ENCODE data around the gene FOXP1. TPM values are rescaled to one million over a fixed set of nuclear protein-coding genes. Genes with fewer than 3 reads are reported as not detected.
"Not testable (repeated sequence)": the region's sequence is repeated elsewhere in the genome, so short reads cannot be mapped to it uniquely, and the experiment has no call there.

Gene FOXP1
- polyA plus RNA-seq, 5 donors: 88.9 to 130 (median 123) TPM

- no peak for DNase-seq
Observed at GRCh38 chr3:71533588-71533987, 49.9 kb downstream of the FOXP1 start.

GRCh38 chr3:71532639-71533395 lies 50.7 kb downstream of the FOXP1 start:
- no peak for DNase-seq

- no peak for DNase-seq
Observed at GRCh38 chr3:71530903-71531530, 52.5 kb downstream of the FOXP1 start.

GRCh38 chr3:71528816-71529215 lies 54.7 kb downstream of the FOXP1 start:
- no peak for DNase-seq

GRCh38 chr3:71526448-71526847 lies 57.1 kb downstream of the FOXP1 start:
- DNase-seq: not testable (repeated sequence)

- no peak for DNase-seq
Observed at GRCh38 chr3:71525391-71525790, 58.1 kb downstream of the FOXP1 start.

GRCh38 chr3:71524672-71525071 lies 58.9 kb downstream of the FOXP1 start:
- no peak for DNase-seq

GRCh38 chr3:71523628-71524027 lies 59.9 kb downstream of the FOXP1 start:
- DNase-seq: no peak

GRCh38 chr3:71521940-71522876 lies 61.3 kb downstream of the FOXP1 start:
- no peak for DNase-seq

- no peak for DNase-seq
Observed at GRCh38 chr3:71521021-71521352, 62.5 kb downstream of the FOXP1 start.

- DNase-seq: no peak
Observed at GRCh38 chr3:71520161-71521020, 63.1 kb downstream of the FOXP1 start.

GRCh38 chr3:71518089-71518488 lies 65.4 kb downstream of the FOXP1 start:
- no peak for DNase-seq

- DNase-seq: no peak
Observed at GRCh38 chr3:71517271-71517791, 66.2 kb downstream of the FOXP1 start.

- DNase-seq: peak in 1 of 2 donors; percentile 16
Observed at GRCh38 chr3:71515636-71516365, 67.7 kb downstream of the FOXP1 start.

- DNase-seq: no peak
Observed at GRCh38 chr3:71514621-71515020, 68.9 kb downstream of the FOXP1 start.

GRCh38 chr3:71513515-71513914 lies 70.0 kb downstream of the FOXP1 start:
- DNase-seq: no peak

GRCh38 chr3:71513081-71513480 lies 70.4 kb downstream of the FOXP1 start:
- DNase-seq: no peak

GRCh38 chr3:71512544-71512943 lies 71.0 kb downstream of the FOXP1 start:
- DNase-seq: no peak

- no peak for DNase-seq
Observed at GRCh38 chr3:71512000-71512399, 71.5 kb downstream of the FOXP1 start.

- DNase-seq: no peak
Observed at GRCh38 chr3:71511446-71511845, 72.1 kb downstream of the FOXP1 start.

GRCh38 chr3:71511037-71511436 lies 72.5 kb downstream of the FOXP1 start:
- no peak for DNase-seq
